Large intestine (tissue), 3 donors: ENCODE data around the gene RHO. TPM values are rescaled to one million over a fixed set of nuclear protein-coding genes. Genes with fewer than 3 reads are reported as not detected.

Source experiments
- DNase-seq, 2 donors: peaks; one replicate each; pipeline versions ENCODE4 v3.0.0 to v3.0.0-alpha.2; 2013
- H3K27ac ChIP-seq: one replicate; pipeline ENCODE4 v1.5.1; 2013; ENCODE audit warnings: low read length
- H3K27me3 ChIP-seq: 2 replicates; pipeline ENCODE4 v1.6.1; 2013; ENCODE audit warnings: low read length; ENCODE audit not compliant: control insufficient read depth, insufficient read depth
- H3K36me3 ChIP-seq: 2 replicates; pipeline ENCODE4 v1.6.1; 2013; ENCODE audit warnings: low read length; ENCODE audit not compliant: control insufficient read depth, insufficient read depth
- H3K4me1 ChIP-seq: one replicate; pipeline ENCODE4 v1.6.1; 2013; ENCODE audit warnings: low read length; ENCODE audit not compliant: control insufficient read depth, insufficient read depth
- H3K4me3 ChIP-seq: one replicate; pipeline ENCODE4 v1.5.1; 2013; ENCODE audit warnings: low read length
- H3K9me3 ChIP-seq: one replicate; pipeline ENCODE4 v1.6.1; 2013; ENCODE audit warnings: mild to moderate bottlenecking, low read depth, low read length, moderate library complexity; ENCODE audit not compliant: control insufficient read depth
- WGBS: methylation state at CpG from one replicate; pipeline ENCODE4 v1.1.5; 2013; ENCODE audit warnings: low lambda C conversion rate; ENCODE audit not compliant: insufficient coverage; 5-methylcytosine and 5-hydroxymethylcytosine counted together
- polyA plus RNA-seq: library from polyadenylated mRNA; unstranded; fragments of 120-200 nt; gene quantifications from one replicate; pipeline ENCODE4 v1.2.1, GENCODE V29; 2013

The RHO gene
- polyA plus RNA-seq, 1 donor, result not detected

DNA sequence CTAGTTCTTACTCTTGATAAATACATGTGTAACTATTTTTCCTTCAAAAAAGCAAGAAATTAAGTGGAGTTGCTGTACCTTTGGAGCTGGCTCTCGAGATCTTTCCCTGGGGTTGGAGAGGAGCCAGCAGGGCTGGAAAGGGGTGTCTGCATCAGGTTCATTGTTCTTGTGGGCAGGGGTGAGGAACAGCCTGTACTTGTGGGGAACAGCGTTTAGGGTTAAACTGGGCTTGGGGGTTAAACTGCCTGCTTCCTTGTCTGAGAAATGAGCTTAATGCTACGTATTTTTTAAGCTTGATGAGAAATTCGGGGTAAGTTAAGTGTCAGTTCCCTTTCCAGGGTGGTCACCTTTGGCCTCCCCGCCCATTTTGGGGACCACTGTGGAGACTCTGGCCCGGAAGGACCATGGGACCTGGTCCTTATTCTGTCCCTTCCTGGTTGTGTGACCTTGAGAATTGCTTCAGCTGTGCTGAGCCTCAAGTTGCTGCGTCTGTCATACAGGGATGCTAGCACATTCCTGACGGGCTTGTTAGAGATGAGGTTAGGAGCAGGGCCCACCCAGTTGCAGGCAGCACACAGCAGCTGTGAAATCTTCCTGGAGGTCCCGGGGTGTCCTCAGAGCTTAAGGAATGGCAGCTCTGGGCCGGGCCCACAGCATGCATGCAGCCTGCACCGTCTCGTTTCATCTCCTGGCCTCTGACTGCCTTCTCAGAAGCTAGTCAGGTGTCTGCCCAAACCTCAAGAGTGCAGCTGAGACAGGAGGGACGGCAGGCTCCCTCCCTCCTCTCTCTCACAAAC lies 26.1 kb downstream of the RHO start:
- Histone ChIP-seq H3K27ac (no peak overlapping the region), H3K9me3 (no peaks in the 10 kb centered on the region), H3K36me3 (peaks cover 12% of the 10 kb centered on the region), H3K4me3 (no peak overlapping the region), H3K27me3 (no peaks in the 10 kb centered on the region), H3K4me1 (no peaks in the 10 kb centered on the region)
- no peak for DNase-seq
- no CpG with 5 or more reads among the region's 13 CpGs for WGBS

DNA sequence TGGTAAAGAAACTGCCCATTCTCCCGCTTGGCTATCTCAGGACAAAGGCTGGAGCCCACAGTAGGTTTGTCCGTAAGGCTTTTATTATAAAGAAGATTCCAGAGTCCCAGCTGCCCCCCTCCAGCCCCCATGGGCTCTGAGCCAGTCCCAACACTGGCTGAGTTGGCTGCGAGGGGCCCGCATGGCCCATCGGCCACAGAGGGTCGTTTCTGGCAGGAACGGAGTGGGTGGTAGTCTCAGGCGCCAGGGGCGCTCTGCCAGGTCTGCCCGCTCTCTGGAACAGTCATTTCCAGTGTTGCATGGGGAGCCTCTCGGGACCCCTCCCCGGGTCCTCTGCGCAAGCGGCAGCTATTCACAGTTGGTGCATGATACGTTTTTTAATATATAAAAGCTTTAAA lies 26.7 kb downstream of the RHO start:
- no peak for DNase-seq
- no peaks in the 10 kb centered on the region for H3K9me3 ChIP-seq
- H3K27me3 ChIP-seq, result no peaks in the 10 kb centered on the region
- H3K4me1 ChIP-seq, result peaks cover 4% of the 10 kb centered on the region
- H3K27ac ChIP-seq, result no peak overlapping the region
- WGBS, result no CpG with 5 or more reads among the region's 15 CpGs
- peaks cover 12% of the 10 kb centered on the region for H3K36me3 ChIP-seq
- H3K4me3 ChIP-seq, result no peak overlapping the region

DNA sequence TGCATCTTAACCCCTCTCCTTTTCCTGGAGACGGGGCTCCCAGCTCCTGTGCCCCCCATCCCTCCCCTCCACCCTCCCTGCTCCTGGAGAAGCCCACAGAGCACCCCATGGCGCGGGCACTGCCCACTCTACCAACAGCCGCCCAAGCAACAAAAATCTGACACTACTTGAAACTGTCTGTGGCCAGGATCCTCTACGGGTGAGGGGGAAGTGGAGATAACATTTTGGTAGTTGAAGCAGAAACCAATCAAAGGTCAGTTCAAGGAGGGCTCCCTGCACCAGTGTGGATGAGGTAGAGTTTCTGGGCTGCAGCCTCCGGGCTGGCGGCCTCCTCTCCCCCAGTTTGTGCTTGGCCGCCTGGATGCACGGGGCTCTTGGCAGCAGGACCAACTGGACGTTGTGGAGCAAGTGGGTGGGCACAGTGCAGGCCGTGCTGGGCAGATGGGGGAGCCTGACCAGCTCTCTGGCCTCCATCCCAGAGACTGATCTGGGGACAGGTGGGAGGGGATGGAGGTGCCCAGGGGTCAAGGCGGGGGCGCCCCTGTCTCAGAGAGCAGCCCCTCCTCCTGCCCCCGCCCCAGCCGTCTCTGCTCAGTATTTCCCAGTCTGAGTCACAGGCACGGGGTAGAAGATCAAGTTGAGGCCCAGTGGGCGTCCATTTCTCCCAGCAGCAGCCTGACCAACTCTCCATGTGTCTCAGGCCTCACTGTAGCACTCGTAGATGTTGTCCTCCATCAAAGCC lies 27.3 kb downstream of the RHO start:
- no peaks in the 10 kb centered on the region for H3K27me3 ChIP-seq
- H3K27ac ChIP-seq, result no peak overlapping the region
- peaks cover 12% of the 10 kb centered on the region for H3K36me3 ChIP-seq
- no CpG with 5 or more reads among the region's 18 CpGs for WGBS
- DNase-seq, result no peak
- H3K4me1 ChIP-seq, result peaks cover 9% of the 10 kb centered on the region
- no peaks in the 10 kb centered on the region for H3K9me3 ChIP-seq
- H3K4me3 ChIP-seq, result no peak overlapping the region

- no CpG with 5 or more reads among the region's 15 CpGs for WGBS
- no peaks in the 10 kb centered on the region for H3K27me3 ChIP-seq
- DNase-seq, result no peak
- peaks cover 12% of the 10 kb centered on the region for H3K36me3 ChIP-seq
- no peak overlapping the region for H3K4me3 ChIP-seq
- H3K27ac ChIP-seq, result no peak overlapping the region
- H3K9me3 ChIP-seq, result no peaks in the 10 kb centered on the region
- peaks cover 15% of the 10 kb centered on the region for H3K4me1 ChIP-seq
These were observed 27.9 kb downstream of the RHO start for GRCh38 chr3:129556358-129556695.

DNA sequence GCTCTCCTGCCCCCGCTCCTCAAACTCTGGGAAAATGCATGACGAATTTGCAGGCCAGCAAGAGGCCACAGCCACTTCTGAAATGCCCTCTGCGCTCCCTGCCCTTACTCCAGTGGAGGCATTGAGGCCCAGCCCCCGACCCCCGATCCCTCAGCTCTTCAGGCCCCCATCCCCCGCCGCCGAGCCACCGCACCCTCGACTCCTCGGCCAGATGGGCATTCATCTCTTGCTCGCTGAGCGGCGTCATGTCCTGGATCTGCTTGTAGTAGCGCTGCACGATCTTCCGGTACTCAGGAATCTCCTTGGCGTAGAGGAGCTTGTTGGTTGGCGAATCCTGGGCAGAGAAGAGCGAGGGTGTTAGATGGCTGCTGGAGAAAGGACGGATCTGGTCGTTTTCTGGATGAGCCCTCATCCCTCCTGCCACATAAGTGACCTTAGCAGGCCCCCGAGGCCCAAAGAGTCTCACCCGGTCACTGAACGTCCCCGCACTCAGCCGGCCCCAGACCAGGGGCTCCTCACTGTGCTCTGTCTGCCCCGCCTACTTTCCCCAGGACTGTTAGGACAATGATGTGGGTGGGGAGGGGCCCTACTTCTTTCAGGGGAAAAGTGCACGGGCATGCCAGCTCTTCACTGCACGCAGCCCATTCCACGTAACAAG lies 28.6 kb downstream of the RHO start:
- H3K27ac ChIP-seq, result no peak overlapping the region
- H3K4me1 ChIP-seq, result peaks cover 16% of the 10 kb centered on the region
- H3K36me3 ChIP-seq, result peaks cover 12% of the 10 kb centered on the region
- H3K4me3 ChIP-seq, result no peak overlapping the region
- no peaks in the 10 kb centered on the region for H3K9me3 ChIP-seq
- WGBS, result no CpG with 5 or more reads among the region's 31 CpGs
- H3K27me3 ChIP-seq, result no peaks in the 10 kb centered on the region
- no peak for DNase-seq

DNA sequence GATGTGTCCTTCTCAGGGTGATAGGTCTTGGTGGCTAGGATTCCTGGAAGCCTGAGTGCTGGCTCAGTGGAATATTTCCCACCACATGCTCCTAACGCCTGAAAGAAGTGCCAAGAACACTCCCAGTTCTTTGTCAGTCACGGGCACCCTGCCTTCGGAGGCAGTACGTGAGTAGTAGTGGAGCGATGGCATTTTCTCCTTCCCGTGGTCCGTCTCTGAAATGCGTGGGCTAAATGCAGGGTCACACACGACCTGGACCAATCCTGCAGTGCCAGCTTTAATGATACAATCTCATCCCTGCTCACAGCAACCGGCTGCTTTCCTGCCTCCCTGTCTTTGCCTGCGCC lies 29.1 kb downstream of the RHO start:
- H3K27ac ChIP-seq, result no peak overlapping the region
- H3K4me3 ChIP-seq, result no peak overlapping the region
- no CpG with 5 or more reads among the region's 11 CpGs for WGBS
- no peaks in the 10 kb centered on the region for H3K27me3 ChIP-seq
- DNase-seq, result no peak
- H3K4me1 ChIP-seq, result peaks cover 16% of the 10 kb centered on the region
- H3K9me3 ChIP-seq, result no peaks in the 10 kb centered on the region
- peaks cover 14% of the 10 kb centered on the region for H3K36me3 ChIP-seq

GRCh38 chr3:129558081-129558771 lies 29.8 kb downstream of the RHO start:
- Histone ChIP-seq H3K36me3 (peaks cover 18% of the 10 kb centered on the region), H3K4me3 (no peak overlapping the region), H3K4me1 (peaks cover 16% of the 10 kb centered on the region), H3K27ac (no peak overlapping the region), H3K27me3 (no peaks in the 10 kb centered on the region), H3K9me3 (no peaks in the 10 kb centered on the region)
- WGBS, result 100% methylated on average over 1 of the region's 15 CpGs
- DNase-seq, result no peak

DNA sequence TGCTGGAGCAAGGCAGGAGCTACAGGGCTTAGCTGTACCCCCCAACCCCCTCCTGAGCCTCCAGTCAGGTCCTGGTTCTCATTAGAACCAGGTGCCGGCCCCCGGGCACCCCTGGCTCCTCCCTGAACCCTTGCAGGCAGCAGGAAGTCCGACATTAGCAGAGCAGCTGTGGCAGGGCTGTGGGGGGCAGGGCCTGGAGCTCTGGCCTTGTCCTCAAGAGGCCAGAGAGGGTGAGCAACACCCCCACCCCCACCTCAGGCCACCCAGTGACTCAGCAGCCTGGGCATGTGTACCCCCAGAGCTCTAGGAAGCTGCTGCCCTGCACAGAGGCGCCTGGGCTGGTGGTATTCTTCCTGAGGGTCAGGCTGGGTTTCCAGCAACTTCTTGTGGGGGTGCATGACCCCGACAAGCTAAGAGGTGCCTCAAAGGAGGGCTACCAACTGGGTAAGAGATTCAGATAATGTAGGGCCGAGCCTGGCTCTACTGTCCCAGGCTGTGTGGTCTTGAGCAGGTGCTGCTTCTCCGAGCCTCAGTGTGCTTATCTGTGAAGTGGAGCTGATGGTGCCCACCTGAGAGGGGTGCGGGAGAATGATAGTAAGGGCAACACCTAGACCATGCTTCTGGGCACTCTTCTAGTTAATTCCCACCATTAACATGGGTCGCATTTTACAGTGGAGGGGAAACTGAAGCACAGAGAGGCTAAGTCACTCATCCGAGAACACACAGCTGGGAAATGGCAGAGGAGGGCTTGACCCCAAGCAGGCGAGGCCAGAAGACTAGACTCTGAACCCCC lies 30.5 kb downstream of the RHO start:
- DNase-seq, result no peak
- Histone ChIP-seq H3K4me1 (peaks cover 16% of the 10 kb centered on the region), H3K36me3 (peaks cover 18% of the 10 kb centered on the region), H3K4me3 (no peak overlapping the region), H3K9me3 (no peaks in the 10 kb centered on the region), H3K27me3 (no peaks in the 10 kb centered on the region), H3K27ac (no peak overlapping the region)
- WGBS, result no CpG with 5 or more reads among the region's 11 CpGs

DNA sequence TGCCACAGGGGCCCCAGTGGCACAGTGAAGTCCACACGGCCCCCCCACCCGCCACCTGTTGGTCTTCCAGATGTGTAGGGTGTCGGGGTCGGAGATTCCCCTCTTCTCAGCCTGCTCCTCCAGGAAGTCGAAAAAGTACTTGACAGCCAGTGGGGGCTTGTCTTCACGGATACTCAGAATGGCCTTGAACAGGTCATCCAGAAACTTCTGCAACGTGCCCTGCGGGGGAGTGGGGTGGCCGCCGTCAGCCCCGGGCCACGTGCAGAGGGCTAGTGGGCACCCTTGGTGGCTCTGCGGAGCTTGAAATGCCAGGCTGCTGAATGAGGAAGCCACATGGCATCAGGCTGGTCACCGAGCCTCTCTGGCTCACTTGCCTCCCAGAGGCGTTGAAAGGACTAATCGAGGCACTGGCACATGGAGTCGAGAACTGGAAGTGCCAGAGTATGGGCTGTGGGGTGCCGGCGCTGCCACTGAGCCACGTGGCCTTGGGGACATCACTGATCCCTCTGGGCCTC lies 31.2 kb downstream of the RHO start:
- H3K4me3 ChIP-seq, result no peak overlapping the region
- 100% methylated on average over 1 of the region's 20 CpGs for WGBS
- no peaks in the 10 kb centered on the region for H3K27me3 ChIP-seq
- DNase-seq, result no peak
- peak overlapping the region; percentile 59 for H3K27ac ChIP-seq
- H3K36me3 ChIP-seq, result peaks cover 18% of the 10 kb centered on the region
- H3K4me1 ChIP-seq, result peaks cover 16% of the 10 kb centered on the region
- H3K9me3 ChIP-seq, result no peaks in the 10 kb centered on the region
